Muscle of arm (tissue), 14 donors: Measurements from ENCODE around the gene KBTBD4. TPM values are rescaled to one million over a fixed set of nuclear protein-coding genes. Genes with fewer than 3 reads are reported as not detected.

Experiments
- DNase-seq: peaks from one replicate; pipeline ENCODE4 v3.0.0-alpha.2; 2013
- long read RNA-seq, 11 donors: transcript quantifications; one replicate each; lab custom pipeline, GENCODE V29; 2026
- polyA plus RNA-seq, 12 donors: library from polyadenylated mRNA; unstranded; fragments of 120-200 nt; gene quantifications; one replicate each; pipeline ENCODE4 v1.2.1, GENCODE V29; 2013; ENCODE audit not compliant: insufficient read length in 12 of 12

Gene KBTBD4
- 10 to 100 TPM in 11 of 12 donors, not detected in 1; 10.9 to 14.7 (median 12.7) TPM for polyA plus RNA-seq
- long read RNA-seq, donor 1, transcript KBTBD4-202 (4 exons, 2,372 nt): major isoform, 5 of 7 reads
- long read RNA-seq, donor 1, partial matches to known transcripts: 0 of 7 reads
- long read RNA-seq, donor 1, other reads (novel, unspliced or antisense): 0 of 7 reads
- long read RNA-seq, donor 2, partial matches to known transcripts: 0 of 6 reads
- long read RNA-seq, donor 2, other reads (novel, unspliced or antisense): 0 of 6 reads
- long read RNA-seq, donor 3, partial matches to known transcripts: 0 of 2 reads
- long read RNA-seq, donor 3, other reads (novel, unspliced or antisense): 0 of 2 reads
- long read RNA-seq, donor 4, partial matches to known transcripts: 0 of 1 reads
- long read RNA-seq, donor 4, other reads (novel, unspliced or antisense): 0 of 1 reads
- long read RNA-seq, donor 5: 0 reads
- long read RNA-seq, donor 6, partial matches to known transcripts: 0 of 4 reads
- long read RNA-seq, donor 6, other reads (novel, unspliced or antisense): 0 of 4 reads
- long read RNA-seq, donor 7, partial matches to known transcripts: 0 of 4 reads
- long read RNA-seq, donor 7, other reads (novel, unspliced or antisense): 0 of 4 reads
- long read RNA-seq, donor 8, transcript KBTBD4-202 (4 exons, 2,372 nt): major isoform, 9 of 9 reads
- long read RNA-seq, donor 8, partial matches to known transcripts: 0 of 9 reads
- long read RNA-seq, donor 8, other reads (novel, unspliced or antisense): 0 of 9 reads
- long read RNA-seq, donor 9, partial matches to known transcripts: 0 of 1 reads
- long read RNA-seq, donor 9, other reads (novel, unspliced or antisense): 0 of 1 reads
- long read RNA-seq, donor 10, transcript KBTBD4-202 (4 exons, 2,372 nt): major isoform, 5 of 133 reads
- long read RNA-seq, donor 10, partial matches to known transcripts: 59 of 133 reads
- long read RNA-seq, donor 10, other reads (novel, unspliced or antisense): 68 of 133 reads
- long read RNA-seq, donor 11, transcript KBTBD4-202 (4 exons, 2,372 nt): major isoform, 6 of 7 reads
- long read RNA-seq, donor 11, partial matches to known transcripts: 0 of 7 reads
- long read RNA-seq, donor 11, other reads (novel, unspliced or antisense): 0 of 7 reads

DNA sequence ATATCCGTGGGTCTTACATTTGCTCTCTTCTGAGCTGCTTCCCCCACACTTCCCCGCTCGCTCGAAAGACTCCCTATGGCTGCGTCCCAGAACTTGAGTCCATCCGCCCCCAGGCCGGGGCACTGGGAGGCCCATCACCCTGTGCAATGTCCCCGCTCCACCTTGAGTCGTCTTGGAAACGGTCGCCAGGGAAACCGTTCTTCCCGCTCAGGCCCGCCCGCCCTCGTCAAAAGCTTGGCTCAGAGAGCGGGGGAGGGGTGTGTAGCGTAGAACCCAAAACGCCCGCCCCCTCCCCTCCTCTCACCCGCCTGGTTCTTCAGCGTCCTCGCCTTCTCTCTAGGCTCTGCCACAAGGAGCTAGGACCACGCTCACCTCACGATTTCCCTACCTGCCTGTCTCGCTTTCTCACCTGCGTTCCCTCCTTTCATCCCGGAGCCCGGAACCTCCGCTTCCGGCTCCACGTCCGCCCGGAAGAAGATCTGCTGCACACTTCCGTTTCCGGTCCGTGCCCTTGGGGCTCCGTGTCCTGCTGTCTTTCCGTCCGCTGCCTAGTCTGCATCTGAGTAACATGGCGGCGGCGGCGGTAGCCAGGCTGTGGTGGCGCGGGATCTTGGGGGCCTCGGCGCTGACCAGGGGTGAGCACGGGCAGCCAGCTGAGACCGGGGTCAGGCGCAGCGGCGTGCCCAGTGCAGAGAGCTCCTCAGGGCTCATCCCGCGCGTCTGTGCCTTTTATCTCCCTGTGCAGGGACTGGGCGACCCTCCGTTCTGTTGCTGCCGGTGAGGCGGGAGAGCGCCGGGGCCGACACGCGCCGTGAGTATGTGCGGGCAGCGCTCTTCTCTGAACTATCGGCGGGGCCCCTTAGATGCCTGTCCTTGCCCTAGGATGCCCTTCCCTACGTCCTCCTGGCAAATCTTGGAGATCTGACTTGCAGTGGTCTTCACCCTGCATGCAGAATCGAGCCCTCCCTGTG is at the start of gene KBTBD4, which contains the start of gene NDUFS3:
TSS of gene KBTBD4 (minus strand) at position 447 of the 971 bp plus-strand sequence. CDS start at position 428, 19 bp downstream.
TSS of gene NDUFS3 (plus strand) at position 551 of the 971 bp plus-strand sequence. CDS start at position 569, 18 bp downstream.
- peak; percentile 96 for DNase-seq

DNA sequence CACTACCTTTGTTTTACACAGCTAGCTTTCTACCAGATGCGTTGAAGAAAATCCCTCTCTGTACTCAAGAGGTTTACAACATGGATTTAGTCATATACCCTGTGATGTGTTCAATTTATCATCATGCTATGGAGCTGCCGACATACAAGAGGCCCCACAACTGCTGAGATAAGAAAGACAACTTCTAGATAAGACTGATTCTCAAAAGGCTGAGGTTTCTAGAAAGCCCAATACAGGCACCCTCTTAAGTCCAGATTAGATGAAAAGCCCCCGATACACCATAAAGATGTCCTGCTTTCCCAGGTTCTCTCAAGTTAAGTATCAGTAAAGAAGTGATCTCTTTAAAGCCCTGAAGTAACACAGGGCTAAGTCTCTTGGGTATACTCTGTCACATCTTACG is 49.3 kb upstream of the KBTBD4 start:
- no peak for DNase-seq

DNA sequence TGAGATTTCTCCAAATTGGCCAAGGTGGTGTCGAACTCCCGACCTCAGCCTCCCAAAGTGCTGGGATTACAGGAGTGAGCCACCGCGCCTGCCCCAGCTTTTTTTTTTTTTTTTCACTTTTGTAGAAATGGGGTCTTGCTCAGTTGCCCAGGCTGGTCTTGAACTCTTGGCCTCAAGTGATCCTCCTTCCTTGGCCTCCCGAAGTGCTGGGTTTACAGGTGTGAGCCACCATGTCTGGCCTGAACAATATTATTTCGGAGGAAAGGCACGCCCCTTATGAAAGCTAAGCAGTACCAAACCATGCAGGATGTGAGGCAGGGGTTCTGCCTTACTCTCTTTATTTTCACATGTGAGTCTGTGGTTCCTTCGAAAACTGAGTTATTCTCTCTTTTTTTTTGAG is 47.5 kb upstream of the KBTBD4 start:
- no peak for DNase-seq

DNA sequence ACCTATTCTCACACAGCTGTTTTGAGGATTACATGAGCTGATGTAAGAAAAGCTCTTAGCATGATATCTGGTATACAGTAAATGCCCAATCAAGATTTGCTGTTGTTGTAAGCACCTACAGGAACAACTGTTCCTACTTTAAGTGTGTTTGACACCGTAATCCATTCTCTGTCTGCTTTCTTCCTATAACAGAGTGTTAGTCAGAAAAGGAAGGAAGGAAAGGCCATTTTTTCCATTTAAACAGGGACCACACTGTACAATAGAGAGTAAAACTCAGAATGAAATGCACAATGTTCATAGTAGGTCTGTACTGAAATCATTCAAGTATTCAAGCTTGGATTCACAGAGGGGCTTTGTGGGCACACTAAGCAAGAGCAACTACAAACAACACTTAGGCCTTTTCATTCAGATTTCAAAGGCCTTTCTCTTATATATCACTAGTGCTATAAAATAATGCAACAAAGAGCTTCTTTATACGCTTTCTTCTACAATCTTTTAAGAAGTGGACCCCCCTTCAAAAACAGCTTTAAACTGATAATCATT is 42.1 kb upstream of the KBTBD4 start:
- no peak for DNase-seq

DNA sequence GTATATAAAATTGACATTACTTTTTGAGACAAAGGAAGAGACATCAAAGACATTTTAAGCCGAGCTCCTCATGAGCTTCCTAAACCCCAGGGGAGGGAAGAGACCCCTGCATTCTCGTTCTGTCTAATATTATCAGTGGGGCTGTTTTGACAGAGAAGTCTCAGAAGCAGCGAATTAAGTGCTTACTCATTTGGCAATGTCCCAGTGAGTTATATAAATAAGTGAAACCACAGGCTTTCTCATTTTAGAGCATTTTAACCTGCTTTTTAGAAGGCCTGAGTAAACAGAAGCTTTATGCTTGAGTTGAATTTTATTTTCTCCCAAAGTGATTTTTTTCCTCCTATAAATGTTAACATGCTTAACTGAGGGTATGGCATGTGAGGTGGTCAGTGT is 38.6 kb upstream of the KBTBD4 start:
- no peak for DNase-seq

DNA sequence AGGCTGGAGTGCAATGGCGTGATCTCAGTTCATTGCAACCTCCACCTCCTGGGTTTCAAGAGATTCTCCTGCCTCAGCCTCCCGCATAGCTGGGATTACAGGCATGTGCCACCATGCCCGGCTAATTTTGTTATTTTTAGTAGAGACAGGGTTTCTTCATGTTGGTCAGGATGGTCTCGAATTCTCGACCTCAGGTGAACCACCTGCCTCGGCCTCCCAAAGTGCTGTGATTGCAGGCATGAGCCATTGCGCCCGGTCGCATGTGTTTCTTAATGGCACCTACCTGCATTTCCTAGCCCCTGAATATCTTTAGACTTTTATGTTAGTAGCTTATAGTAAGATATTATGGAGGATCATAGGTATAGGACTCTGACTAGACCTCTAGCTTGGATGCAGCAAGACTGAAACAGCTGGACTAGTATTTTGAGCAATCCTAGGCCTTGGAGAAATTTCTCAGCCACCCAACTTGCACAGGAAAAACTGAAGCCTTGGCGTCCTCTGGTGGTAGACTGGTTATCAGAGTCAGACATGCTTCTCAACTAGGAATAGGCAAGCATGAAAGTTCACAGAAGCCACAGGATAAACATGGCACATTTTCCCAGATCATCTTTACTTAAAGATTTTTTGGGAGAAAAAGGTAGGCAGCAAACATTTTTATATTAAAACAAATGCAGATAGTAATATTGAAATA is 38.1 kb upstream of the KBTBD4 start:
- DNase-seq: peak; percentile 76

DNA sequence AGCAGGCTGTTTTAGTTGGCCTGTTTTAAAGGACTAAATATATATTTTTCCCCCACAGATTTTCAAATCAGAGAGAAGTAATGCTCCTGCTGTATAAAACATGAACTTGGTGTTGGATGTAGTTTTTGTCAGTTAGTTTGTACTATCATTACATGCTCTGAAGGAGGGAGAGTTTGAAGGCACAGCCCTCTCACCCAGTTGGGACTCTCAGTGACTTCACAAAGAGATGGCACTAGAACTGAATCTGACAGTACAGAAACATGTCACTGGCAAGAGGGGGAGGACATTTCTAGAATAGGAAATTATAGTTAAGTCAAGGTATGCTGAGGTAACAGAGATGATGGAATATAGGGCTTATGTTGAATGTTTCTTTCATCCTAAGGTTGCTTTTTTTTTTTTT is 36.5 kb upstream of the KBTBD4 start:
- no peak for DNase-seq

DNA sequence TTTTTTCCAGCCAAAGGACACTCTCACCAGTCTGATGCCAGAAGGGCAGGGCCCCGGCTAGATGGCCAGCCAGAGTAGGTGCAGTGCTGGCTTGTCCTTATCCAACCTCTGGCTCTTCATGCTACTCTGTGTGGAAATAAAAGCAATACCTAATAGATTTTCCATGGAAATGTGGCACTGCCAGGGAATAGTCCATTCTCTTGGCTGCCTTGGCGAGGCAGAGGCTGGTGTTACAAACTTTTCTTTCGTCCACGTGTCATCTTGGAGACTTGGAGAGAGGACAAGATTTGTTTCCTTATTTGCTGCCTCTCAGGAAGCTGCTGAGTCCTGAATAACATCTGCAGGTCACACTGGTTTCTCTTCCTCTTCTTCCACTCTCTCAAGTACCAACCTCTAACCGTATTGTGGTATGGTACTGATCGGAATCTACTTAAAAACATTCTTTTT is 32.6 kb upstream of the KBTBD4 start:
- no peak for DNase-seq

DNA sequence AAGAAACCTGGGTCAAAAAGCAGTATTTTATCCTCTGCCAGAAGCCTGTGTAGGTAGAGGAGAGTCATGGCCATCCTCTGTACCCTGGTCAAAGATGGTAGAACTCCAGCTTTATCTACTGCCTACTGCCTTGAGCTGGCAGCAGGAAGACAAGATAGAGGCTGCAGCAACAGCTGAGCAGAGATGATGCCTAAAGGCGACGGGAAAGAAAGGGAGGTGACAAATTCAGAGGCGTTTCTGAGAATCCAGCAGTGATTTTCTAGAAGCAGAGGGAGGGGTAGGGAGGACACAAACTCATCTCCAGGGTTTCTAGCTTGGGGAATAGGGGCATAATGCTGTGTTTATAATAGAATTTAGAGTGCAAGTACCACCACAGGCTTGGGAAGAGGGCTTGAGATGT is 30.9 kb upstream of the KBTBD4 start:
- no peak for DNase-seq

DNA sequence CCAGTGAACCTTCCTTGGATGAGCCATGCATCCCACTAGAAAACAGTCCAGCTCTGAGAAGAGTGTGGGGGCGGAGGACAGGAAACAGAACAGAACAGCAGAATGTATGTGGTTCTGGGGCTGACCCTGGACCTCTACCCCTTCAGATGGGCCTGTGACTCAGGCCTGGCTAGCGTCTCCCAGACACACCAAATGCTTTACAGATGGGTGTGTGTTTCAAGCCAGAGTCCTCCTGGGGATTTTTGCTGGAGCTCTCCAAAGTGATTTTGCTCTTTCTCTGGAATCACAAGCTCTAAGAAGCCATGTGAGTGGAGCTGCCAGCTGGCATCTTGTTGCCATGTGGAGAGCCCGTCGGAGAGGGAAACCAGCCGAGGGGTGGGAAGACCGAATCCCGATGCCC is 28.6 kb upstream of the KBTBD4 start:
- DNase-seq: peak; percentile 48

DNA sequence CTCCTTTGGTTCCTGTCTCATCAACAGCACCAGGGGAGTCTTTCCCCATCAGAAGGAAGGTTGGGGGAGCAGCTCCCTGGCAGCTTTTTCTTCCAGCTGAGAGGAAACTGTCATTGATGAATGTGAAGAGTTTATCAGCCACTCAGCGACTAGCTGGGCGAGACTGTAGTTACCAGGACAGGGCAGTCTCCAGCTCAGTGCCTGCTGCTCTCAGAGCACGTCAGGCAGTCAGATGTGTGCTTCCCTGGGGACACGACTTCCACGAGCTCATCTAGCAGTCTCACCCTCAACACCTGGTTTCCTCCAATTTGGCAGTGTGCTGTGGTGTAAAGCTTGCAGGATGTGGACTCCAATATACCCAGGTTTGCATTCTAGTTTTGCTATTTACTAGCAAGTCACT is 28.0 kb upstream of the KBTBD4 start:
- no peak for DNase-seq

DNA sequence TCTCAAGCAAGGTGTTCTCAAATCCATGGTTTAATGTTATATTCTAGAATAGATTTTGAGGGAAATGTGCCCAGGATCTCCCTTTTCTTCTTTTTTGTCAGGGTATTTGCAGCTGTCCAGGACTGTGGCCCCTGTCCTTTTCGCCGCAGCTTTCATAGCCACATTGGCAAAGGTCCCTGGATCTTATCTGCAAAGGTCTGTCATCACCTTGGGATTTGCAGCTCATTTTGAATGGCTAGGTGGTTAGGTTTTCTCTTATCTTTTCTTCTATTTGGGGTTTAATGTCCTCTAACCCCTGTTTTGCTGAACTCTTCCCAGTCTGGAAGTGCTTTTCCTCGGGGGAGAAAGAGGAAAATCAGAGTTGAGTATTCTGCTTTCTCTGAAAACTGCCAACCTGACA is 27.2 kb upstream of the KBTBD4 start:
- no peak for DNase-seq

DNA sequence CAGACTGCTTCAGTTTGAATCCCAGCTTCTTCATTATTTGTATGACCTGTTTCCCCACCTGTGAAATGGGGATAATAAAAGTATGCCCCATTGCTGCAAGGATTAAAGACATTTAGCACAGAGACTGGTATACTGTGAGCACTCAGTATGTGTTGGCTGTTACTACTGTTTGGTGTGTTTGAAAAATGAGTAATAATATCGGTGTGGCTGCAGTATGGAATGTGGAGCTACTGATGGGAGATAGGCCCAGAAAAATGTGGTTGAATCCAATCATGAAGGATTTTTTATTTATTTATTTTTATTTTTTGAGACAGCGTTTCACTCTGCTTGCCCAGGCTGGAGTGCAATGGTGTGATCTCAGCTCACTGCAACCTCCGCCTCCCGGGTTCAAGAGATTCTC is 24.5 kb upstream of the KBTBD4 start:
- DNase-seq: no peak

DNA sequence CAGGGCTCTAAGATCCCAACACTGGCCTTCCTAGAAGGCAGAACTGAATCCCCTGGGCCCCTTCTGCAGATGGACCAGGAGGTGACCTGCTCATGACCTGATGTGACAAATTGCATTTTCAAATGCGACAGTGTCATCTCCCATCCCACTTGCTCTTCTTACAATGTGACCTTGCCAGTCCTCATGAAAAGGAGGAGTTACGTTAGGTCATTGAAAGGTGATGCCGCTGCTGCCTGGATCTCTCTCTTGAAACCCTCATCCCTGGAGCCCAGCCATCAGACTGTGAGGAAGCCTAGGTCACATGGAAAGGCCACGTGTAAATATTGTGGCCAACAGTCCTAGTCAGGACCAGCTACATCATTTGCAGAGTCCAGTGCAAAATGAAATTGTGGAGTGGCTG is 21.1 kb upstream of the KBTBD4 start:
- no peak for DNase-seq

DNA sequence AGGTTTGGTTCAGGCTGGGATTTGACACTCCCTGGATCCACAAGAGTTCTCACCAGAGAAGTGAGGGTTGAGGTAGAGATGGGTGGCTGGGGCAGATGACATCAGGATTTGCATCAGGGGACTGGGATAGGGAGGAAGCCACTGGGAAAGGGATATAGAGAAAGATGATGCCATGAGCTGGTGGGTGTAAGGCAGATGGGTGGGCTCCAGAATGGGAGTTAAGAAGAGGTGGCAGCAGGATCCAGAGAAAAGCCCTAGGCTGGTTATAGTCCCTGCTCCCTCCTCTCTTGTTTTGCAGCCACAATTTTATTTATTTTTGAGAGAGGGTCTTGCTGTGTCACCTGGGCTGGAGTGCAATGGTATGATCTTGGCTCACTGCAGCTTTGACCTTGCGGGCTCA is 17.2 kb upstream of the KBTBD4 start:
- DNase-seq: no peak

DNA sequence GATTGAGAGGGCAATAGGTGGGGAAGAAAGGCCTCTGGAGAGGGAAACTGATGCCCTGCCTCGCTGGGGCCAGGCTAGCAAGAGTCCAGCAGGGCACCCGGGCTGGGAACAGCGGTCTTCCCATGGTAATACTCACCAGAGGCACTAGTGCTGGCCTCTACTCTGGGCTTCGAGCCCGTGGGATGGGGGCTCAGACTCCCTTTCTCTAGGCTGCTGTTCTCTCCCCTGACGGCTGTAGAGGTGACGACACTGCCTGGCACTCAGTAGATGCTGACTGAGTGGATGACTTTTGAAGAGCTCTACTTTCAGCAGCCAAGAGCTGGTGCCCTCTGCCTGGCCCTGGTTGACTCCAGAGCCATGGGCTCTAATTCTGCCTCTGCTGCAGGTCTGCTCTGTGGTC is 16.3 kb upstream of the KBTBD4 start:
- no peak for DNase-seq

DNA sequence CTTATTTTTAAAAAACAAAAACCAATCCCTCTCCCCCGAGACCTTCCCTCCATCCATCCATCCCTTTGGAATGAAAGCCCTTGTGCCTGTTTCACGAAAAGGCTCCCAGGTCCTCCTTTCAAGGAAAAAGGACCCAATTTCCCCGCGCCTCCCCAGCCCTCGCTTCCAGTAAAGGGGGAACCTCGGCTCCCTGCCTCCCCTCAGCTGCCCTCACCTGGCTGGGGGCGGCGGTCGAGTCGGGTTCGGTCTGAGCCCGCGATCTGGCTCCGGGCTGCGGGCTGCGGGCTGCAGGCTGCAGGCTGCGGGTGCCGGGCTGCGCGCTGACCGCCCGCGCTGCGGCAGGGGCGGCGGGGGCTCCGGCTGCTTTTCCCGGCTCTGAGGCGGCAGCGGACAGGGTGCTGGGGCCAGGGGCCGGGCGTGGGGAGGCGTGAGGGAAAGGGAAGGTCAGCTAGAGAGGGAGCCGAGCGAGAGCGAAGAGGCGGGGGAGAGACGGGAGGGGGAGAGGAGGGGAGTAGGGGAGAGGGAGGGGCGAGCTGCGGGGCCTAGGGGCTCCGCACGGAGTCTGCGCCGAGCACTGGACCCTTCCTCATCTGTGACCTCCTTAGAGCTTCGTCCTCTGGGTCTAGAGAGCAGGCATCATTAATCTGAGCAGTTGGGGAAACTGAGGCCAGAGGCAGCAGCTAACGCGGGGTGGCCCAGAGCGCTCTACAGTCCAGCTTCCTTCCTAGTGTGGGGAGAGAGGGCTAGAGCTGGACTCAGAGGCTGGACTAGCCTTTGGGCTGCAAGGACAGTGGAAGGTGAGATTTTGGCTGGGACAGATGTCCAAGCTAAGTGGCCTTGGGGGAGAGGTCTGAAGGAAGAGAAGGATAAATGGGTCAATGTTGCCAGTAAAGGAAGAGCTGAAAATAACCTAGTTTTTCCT is 15.4 kb upstream of the KBTBD4 start, which contains the start of gene C1QTNF4:
TSS of gene C1QTNF4 (minus strand) at position 478 of the 922 bp plus-strand sequence. CDS start 3,601 bp downstream, outside the sequence.
- no peak for DNase-seq

DNA sequence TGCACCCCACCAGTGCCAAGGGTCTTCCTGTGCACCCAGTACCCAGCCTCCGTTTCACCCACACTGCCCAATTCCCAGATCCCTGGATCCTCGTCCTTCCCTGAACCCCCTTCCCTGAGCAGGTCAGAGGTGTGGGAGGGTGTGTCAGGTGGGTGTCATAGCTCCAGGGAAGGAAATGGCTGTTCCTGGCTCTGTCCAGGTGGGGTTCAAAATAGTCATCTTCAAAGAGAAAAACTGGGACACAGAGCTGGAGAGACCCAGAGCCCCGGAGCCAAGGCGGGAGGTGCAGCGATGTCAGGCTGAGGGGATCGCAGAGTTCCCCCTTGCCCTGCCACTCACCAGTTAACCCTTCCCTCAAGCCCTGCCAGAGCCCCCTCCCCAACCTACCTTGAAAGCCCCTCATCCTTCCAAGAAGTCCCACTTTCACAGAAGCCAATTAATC is 14.7 kb upstream of the KBTBD4 start:
- no peak for DNase-seq

DNA sequence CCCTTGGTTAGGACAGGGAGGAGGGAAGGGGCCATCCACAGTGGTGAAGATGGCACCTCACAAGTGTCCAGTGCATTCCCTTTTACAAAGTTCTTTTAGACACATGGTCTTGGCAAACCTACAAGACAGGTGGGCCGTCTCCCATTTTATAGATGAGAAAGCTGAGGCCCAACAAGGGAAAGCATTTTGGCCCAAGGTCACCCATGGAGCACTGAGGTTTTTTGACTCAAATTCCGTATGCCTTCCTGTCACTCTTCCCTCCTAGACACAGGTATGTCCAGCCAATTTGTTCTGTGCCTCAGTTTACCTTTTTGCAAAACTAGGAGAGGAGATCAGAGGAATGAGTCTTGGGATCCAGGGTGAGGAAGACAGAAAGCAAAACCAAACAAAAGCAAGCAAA is 14.2 kb upstream of the KBTBD4 start:
- no peak for DNase-seq
